ENCODE results near the gene AGXT2.

The AGXT2 gene

DNA sequence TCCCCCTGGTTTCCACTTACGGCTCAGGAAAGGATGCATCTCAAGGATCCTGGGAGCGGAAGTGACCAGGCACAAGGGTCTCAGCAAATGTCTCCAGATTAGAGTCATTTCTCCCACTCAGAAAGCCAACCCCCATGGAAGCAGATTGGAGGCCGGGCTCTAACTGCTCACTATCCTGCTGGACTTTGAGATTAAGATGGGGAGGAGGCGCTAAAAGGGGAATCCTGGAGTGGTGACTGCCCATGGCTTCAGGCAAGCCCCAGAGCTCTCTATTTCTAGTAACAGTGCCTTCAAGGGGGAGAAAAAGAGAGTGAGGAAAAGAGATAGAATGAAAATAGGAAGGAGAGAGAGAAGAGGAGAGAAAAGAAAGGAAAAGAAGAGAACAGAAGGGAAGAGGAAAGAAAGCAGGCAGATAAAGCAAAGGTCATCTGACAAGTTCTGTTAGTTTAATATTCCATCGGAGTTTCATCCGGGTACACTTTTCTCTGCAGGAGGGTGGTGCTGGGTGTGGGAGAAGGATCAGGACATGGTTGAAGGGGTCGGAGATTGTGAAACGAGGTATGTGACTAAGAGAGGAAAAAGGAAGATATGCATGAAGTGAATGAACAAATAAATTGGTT, at the start of gene AGXT2:
Gene AGXT2, minus strand, starts transcription at position 165 of the 620 bp plus-strand sequence. Its CDS starts 57 bp downstream, at position 108.
- H3K27ac Mint-ChIP-seq: no peak within 1 kb of the TSS
- H3K36me3 Mint-ChIP-seq: no peaks in the 10 kb centered on the region
- H3K4me3 Mint-ChIP-seq: no peak within 1 kb of the TSS
- H3K4me1 Mint-ChIP-seq: no peaks in the 10 kb centered on the region
- no peak for ATAC-seq
- H3K9me3 Mint-ChIP-seq: no peaks in the 10 kb centered on the region
- H3K27me3 Mint-ChIP-seq: peaks cover 23% of the 10 kb centered on the region

DNA sequence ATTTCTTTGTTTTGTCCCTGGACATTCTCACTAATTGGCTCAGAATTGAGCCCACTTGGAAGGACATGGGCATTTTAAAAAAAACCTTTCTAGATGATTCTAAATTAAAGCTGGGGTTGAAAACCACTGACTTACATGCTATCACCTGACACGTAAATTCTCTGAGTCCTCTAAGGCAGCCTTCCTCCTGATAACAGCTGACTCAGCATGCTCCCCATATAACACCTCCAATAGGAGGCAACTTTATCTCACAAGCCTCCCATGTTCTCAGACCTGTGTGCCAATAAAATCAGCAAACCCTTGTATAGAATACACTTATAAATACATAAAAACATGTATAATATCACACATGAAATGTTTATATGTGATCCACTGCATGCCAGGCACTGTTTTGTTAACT, 49.2 kb upstream of the AGXT2 start:
- H3K27me3 Mint-ChIP-seq: peaks cover 5% of the 10 kb centered on the region
- H3K9me3 Mint-ChIP-seq: no peaks in the 10 kb centered on the region
- H3K4me3 Mint-ChIP-seq: no peak overlapping the region

GRCh38 chr5:35096216-35096615, 48.5 kb upstream of the AGXT2 start:
- no peak for ATAC-seq
- no peak overlapping the region for H3K27ac Mint-ChIP-seq
- H3K27me3 Mint-ChIP-seq: no peaks in the 10 kb centered on the region
- H3K4me1 Mint-ChIP-seq: peaks cover 6% of the 10 kb centered on the region
- H3K9me3 Mint-ChIP-seq: no peaks in the 10 kb centered on the region
- H3K36me3 Mint-ChIP-seq: no peaks in the 10 kb centered on the region
- no peak overlapping the region for H3K4me3 Mint-ChIP-seq

More for the DNA sequence above, 49.2 kb upstream of the AGXT2 start:
- H3K27ac Mint-ChIP-seq: no peak overlapping the region
- no peak for ATAC-seq
- H3K4me1 Mint-ChIP-seq: peaks cover 6% of the 10 kb centered on the region
- no peaks in the 10 kb centered on the region for H3K36me3 Mint-ChIP-seq

DNA sequence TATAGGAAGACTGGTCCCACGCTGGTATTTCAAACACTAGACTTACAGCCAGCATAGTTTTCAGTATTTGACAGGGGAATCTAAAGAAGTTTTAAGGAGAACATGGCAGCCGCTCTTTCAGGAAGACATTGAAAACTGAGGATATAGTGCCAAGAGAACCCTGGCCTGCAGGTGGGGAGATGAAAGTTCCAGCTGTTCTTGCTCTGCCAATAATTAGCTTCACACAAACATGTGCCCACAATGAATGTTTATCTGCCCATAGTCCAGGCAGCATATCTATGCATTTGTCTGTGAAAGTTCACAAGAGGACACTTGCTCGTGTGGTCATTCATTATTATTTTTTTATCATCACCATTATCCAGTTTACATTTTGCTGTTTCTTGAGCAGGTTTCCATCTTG, 47.6 kb upstream of the AGXT2 start:
- no peaks in the 10 kb centered on the region for H3K9me3 Mint-ChIP-seq
- peaks cover 6% of the 10 kb centered on the region for H3K4me1 Mint-ChIP-seq
- no peak overlapping the region for H3K27ac Mint-ChIP-seq
- H3K4me3 Mint-ChIP-seq: no peak overlapping the region
- H3K27me3 Mint-ChIP-seq: no peaks in the 10 kb centered on the region
- no peak for ATAC-seq
- no peaks in the 10 kb centered on the region for H3K36me3 Mint-ChIP-seq

DNA sequence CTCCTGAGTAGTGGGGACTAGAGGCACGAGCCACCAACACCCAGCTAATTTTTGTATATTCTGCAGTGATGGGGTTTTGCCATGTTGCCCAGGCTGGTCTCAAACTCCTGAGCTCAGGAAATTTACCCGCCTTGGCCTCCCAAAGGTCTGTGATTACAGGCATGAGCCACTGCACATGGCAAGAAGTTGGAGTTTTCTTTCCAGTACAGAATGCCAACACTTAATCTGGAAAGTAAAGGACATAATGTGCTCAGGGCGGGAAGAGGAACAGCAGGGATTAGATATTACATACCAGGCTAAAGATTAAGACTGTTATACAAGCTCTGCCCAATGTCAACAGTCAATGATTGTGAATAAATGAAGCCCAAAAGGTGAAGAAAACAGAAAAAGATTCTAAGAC, 47.2 kb upstream of the AGXT2 start:
- ATAC-seq: no peak
- H3K4me3 Mint-ChIP-seq: no peak overlapping the region
- no peaks in the 10 kb centered on the region for H3K27me3 Mint-ChIP-seq
- no peaks in the 10 kb centered on the region for H3K36me3 Mint-ChIP-seq
- H3K27ac Mint-ChIP-seq: no peak overlapping the region
- H3K9me3 Mint-ChIP-seq: no peaks in the 10 kb centered on the region
- H3K4me1 Mint-ChIP-seq: peaks cover 6% of the 10 kb centered on the region

GRCh38 chr5:35092703-35093102, 45.0 kb upstream of the AGXT2 start:
- Mint-ChIP-seq H3K4me3 (no peak overlapping the region), H3K9me3 (no peaks in the 10 kb centered on the region), H3K27ac (no peak overlapping the region), H3K36me3 (no peaks in the 10 kb centered on the region), H3K4me1 (peaks cover 6% of the 10 kb centered on the region), H3K27me3 (no peaks in the 10 kb centered on the region)
- no peak for ATAC-seq

GRCh38 chr5:35091704-35092103, 44.0 kb upstream of the AGXT2 start:
- H3K9me3 Mint-ChIP-seq: no peaks in the 10 kb centered on the region
- H3K4me1 Mint-ChIP-seq: peaks cover 6% of the 10 kb centered on the region
- ATAC-seq: no peak
- no peak overlapping the region for H3K27ac Mint-ChIP-seq
- H3K4me3 Mint-ChIP-seq: no peak overlapping the region
- H3K36me3 Mint-ChIP-seq: no peaks in the 10 kb centered on the region
- H3K27me3 Mint-ChIP-seq: peaks cover 7% of the 10 kb centered on the region

GRCh38 chr5:35089334-35090314, 41.9 kb upstream of the AGXT2 start:
- ATAC-seq: no peak
- H3K27ac Mint-ChIP-seq: no peak overlapping the region
- H3K36me3 Mint-ChIP-seq: no peaks in the 10 kb centered on the region
- H3K9me3 Mint-ChIP-seq: no peaks in the 10 kb centered on the region
- H3K4me1 Mint-ChIP-seq: peaks cover 6% of the 10 kb centered on the region
- H3K4me3 Mint-ChIP-seq: no peak overlapping the region
- peaks cover 11% of the 10 kb centered on the region for H3K27me3 Mint-ChIP-seq

GRCh38 chr5:35087991-35088390, 40.2 kb upstream of the AGXT2 start:
- H3K4me1 Mint-ChIP-seq: peaks cover 5% of the 10 kb centered on the region
- H3K9me3 Mint-ChIP-seq: no peaks in the 10 kb centered on the region
- no peak for ATAC-seq
- H3K36me3 Mint-ChIP-seq: no peaks in the 10 kb centered on the region
- peaks cover 11% of the 10 kb centered on the region for H3K27me3 Mint-ChIP-seq
- no peak overlapping the region for H3K4me3 Mint-ChIP-seq
- H3K27ac Mint-ChIP-seq: no peak overlapping the region

- H3K4me1 Mint-ChIP-seq: no peaks in the 10 kb centered on the region
- H3K27me3 Mint-ChIP-seq: peaks cover 11% of the 10 kb centered on the region
- no peak overlapping the region for H3K27ac Mint-ChIP-seq
- no peak overlapping the region for H3K4me3 Mint-ChIP-seq
- peak; percentile 53 for ATAC-seq
- H3K36me3 Mint-ChIP-seq: no peaks in the 10 kb centered on the region
- no peaks in the 10 kb centered on the region for H3K9me3 Mint-ChIP-seq
Measured at GRCh38 chr5:35083150-35083549, 35.4 kb upstream of the AGXT2 start.

DNA sequence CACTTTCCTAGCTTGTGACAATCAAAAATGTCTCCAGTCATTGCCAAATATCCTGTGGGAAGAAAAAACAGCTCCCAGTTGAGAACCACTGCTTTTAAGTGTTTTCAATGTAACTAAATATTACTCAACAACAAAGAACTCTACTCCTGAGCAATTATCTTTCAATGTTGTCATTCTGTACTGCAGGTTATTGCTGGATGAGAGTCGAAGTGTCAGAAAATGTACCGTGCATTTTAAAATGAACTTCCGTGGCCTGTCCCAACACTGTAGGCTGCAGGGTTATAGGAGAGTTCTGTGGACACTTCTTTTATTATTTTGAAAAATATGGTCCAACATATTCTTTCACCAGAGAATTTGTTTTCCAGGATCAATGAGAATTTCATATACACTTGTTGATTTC, 34.8 kb upstream of the AGXT2 start:
- H3K9me3 Mint-ChIP-seq: no peaks in the 10 kb centered on the region
- H3K27me3 Mint-ChIP-seq: peaks cover 12% of the 10 kb centered on the region
- no peak for ATAC-seq
- no peaks in the 10 kb centered on the region for H3K36me3 Mint-ChIP-seq
- H3K27ac Mint-ChIP-seq: no peak overlapping the region
- H3K4me1 Mint-ChIP-seq: no peaks in the 10 kb centered on the region
- H3K4me3 Mint-ChIP-seq: no peak overlapping the region

DNA sequence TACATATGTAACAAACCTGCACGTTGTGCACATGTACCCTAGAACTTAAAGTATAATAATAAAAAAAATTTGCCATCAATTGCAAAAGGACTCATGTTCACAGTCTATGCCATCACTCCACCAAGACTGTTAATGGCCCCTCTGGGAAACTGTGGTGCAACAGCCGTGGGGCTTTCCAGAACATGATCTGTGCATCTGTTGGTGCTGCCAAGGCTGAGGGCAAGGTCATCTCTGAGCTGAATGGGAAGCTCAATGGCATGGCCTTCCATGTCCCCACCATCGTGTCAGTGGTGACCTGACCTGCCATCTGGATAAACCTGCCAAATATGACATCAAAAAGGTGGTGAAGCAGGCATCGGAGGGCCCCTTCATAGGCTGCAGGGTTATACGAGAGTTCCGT, 33.4 kb upstream of the AGXT2 start:
- H3K36me3 Mint-ChIP-seq: no peaks in the 10 kb centered on the region
- H3K27ac Mint-ChIP-seq: no peak overlapping the region

DNA sequence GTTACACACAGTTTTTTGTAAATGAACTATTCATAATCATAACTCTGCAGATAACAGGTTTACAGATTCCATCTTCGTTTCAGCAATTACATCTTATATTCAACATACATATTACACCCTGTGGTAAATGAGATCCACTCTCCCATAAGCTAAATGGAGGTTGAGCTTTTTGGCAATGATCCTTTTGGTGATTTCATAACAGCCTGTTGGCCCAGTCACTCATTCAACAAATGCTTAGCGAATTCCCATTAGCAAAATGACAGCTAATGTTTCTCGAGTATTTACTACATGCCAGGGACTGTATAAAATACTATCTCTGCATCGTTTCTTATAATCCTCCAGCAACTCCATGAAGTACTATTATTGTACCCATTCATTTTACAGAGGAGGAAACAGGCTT, 25.4 kb upstream of the AGXT2 start:
- H3K9me3 Mint-ChIP-seq: peaks cover 4% of the 10 kb centered on the region
- H3K27me3 Mint-ChIP-seq: peaks cover 13% of the 10 kb centered on the region
- no peak overlapping the region for H3K27ac Mint-ChIP-seq
- no peaks in the 10 kb centered on the region for H3K4me1 Mint-ChIP-seq
- no peak for ATAC-seq
- H3K36me3 Mint-ChIP-seq: no peaks in the 10 kb centered on the region
- no peak overlapping the region for H3K4me3 Mint-ChIP-seq

More for the DNA sequence above, 33.4 kb upstream of the AGXT2 start:
- no peak for ATAC-seq
- Mint-ChIP-seq H3K27me3 (peaks cover 13% of the 10 kb centered on the region), H3K4me1 (no peaks in the 10 kb centered on the region), H3K9me3 (no peaks in the 10 kb centered on the region), H3K4me3 (no peak overlapping the region)

GRCh38 chr5:35069188-35069587, 21.4 kb upstream of the AGXT2 start:
- no peak overlapping the region for H3K4me3 Mint-ChIP-seq
- H3K4me1 Mint-ChIP-seq: peaks cover 18% of the 10 kb centered on the region
- H3K27ac Mint-ChIP-seq: no peak overlapping the region
- no peaks in the 10 kb centered on the region for H3K36me3 Mint-ChIP-seq
- no peaks in the 10 kb centered on the region for H3K27me3 Mint-ChIP-seq
- peaks cover 4% of the 10 kb centered on the region for H3K9me3 Mint-ChIP-seq
- ATAC-seq: no peak

GRCh38 chr5:35067985-35068384, 20.2 kb upstream of the AGXT2 start:
- no peaks in the 10 kb centered on the region for H3K27me3 Mint-ChIP-seq
- H3K4me1 Mint-ChIP-seq: peaks cover 18% of the 10 kb centered on the region
- H3K27ac Mint-ChIP-seq: no peak overlapping the region
- H3K9me3 Mint-ChIP-seq: no peaks in the 10 kb centered on the region
- H3K36me3 Mint-ChIP-seq: no peaks in the 10 kb centered on the region
- ATAC-seq: no peak
- no peak overlapping the region for H3K4me3 Mint-ChIP-seq

Data from stimulated activated memory B cell treated with anti-CD40 and anti-IgM and Interleukin-4, amounts not matched to agents 10 μg/mL and 1 μg/mL and 100 μg/mL, for 72 hours (primary cell).